C4-2B (cell line): ENCODE results near the gene LRRC37B.
A peak's percentile ranks its signal among the peaks of the same experiment; 100 is the strongest.
"Not testable (repeated sequence)": the region's sequence is repeated elsewhere in the genome, so short reads cannot be mapped to it uniquely, and the experiment has no call there.

Experiments used
- H3K27ac ChIP-seq: fragments of 450-650 bp; 2 replicates; pipeline ENCODE4 v1.5.1; 2017
- ZFX ChIP-seq: fragments of 450-650 bp; IDR thresholded peaks from 2 replicates; pipeline ENCODE4 v1.6.1; 2017
- TF ChIP-seq, protein P1 (sequence below): fragments of 450-650 bp; conservative IDR thresholded peaks from 2 replicates; pipeline ENCODE4 v1.5.1; 2017; ENCODE audit warnings: mild to moderate bottlenecking

LRRC37B gene

DNA sequence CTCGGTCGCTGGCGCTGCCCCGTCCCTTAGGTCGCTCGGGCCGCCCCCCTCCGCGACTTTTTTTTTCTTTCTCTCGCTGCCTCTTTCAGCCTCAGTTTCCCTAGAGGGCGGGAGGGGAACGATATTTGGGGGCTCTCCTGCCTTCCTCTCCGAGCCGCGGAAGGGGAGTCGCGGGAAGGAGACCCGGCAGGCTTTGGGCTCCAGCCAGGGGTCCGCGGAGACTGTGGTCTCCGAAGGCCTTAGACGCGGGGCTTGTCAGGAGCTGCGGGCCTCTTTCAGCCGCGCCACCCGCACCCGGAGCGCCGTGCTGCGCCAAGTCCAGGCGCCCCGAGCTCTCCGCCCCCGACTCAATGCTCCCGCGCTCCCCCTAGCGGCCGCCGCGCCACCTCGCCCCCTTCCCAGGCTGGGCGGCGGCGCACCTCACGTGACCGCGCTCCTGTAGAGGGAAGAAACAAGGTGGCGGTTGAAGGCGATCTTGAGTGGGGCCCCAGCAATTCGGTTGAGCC, at the start of gene LRRC37B:
Gene LRRC37B, plus strand, starts transcription at position 427 of the 506 bp plus-strand sequence. CDS start 14,010 bp downstream, outside the sequence.
- TF ChIP-seq ZFX, result no peak
- TF ChIP-seq, protein P1, sequence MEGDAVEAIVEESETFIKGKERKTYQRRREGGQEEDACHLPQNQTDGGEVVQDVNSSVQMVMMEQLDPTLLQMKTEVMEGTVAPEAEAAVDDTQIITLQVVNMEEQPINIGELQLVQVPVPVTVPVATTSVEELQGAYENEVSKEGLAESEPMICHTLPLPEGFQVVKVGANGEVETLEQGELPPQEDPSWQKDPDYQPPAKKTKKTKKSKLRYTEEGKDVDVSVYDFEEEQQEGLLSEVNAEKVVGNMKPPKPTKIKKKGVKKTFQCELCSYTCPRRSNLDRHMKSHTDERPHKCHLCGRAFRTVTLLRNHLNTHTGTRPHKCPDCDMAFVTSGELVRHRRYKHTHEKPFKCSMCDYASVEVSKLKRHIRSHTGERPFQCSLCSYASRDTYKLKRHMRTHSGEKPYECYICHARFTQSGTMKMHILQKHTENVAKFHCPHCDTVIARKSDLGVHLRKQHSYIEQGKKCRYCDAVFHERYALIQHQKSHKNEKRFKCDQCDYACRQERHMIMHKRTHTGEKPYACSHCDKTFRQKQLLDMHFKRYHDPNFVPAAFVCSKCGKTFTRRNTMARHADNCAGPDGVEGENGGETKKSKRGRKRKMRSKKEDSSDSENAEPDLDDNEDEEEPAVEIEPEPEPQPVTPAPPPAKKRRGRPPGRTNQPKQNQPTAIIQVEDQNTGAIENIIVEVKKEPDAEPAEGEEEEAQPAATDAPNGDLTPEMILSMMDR, result peak; percentile 96
- peak within 1 kb of the TSS; percentile 71 for H3K27ac ChIP-seq

DNA sequence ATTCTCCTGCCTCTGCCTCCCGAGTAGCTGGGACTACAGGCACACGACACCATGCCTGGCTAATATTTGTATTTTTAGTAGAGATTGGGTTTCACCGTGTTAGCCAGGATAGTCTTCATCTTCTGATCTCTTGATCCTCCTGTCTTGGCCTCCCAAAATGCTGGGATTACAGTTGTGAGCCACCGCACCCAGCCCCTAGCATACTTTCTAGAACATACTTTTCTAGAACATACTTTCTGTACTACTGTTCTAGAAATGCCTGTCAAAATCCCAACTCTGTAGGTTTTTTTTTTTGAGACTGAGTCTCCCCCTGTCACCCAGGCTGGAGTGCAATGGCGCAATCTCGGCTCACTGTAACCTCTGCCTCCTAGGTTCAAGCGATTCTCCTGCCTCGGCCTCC, 43.1 kb upstream of the LRRC37B start:
- not testable (repeated sequence) for H3K27ac ChIP-seq

DNA sequence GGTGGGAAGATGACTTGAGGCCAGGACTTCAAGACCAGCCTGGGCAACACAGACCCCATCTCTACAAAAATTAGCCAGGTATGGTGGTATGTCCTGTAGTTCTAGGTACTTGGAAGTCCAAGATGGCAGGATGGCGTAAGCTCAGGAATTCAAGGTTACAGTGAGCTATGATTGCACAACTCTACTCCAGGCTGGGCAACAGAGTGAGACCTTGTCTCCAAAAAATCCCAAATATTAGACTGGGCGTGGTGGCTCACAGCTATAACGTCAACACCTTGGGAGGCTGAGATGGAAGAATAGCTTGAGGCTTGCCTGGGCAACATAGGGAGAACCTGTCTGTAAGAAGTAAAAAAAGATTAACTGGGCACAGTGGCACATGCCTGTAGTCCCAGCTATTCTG, 39.5 kb upstream of the LRRC37B start:
- TF ChIP-seq ZFX, result no peak
- TF ChIP-seq, protein P1, result no peak
- H3K27ac ChIP-seq, result no peak overlapping the region

DNA sequence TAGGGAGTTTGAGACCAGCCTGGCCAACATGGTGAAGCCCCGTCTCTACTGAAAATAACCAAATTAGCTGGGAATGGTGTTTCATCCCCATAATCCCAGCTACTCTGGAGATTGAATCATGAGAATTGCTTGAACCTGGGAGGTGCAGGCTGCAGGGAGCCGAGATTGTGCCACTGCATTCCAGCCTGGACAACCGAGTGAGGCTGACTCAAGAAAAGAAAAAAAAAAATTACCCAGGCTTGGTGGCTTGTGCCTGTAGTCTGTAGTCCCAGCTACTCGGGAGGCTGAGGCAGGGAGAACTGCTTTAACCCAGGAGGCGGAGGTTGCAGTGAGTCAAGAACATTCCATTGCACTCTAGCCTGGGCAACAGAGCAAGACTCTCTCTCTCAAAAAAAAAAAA, 36.8 kb upstream of the LRRC37B start:
- H3K27ac ChIP-seq, result not testable (repeated sequence)

DNA sequence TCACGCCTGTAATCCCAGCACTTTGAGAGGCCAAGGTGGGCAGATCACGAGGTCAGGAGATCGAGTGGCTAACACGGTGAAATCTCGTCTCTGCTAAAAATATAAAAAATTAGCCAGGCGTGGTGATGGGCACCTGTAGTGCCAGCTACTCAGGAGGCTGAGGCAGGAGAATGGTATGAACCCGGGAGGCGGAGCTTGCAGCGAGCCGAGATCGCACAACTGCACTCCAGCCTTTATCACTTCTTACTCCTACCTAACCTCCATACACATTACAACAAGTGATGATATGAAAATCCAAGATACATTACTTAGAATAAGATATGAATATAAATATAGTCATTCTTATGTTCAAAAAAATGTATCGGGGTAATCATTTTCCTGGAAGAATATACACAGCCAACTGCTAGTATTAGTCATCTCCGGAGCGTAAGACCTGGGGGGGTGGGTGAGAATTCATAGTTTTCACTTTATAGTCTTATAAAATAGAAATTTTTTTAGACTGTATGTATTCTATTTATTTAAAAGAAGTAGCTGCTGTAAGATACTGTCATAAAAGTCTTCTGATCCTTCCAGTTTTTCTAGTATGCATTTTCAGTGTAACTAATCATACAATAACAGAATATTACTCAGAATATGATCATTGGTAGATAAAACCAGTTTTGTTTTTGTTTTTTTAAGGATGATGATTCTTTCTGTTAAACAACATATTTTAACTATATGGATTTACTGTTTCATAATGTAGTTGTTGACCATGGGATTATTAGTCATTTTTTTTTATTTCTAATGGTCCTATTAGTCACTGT, 32.7 kb upstream of the LRRC37B start:
- H3K27ac ChIP-seq, result peak overlapping the region; percentile 21; the same call in 1 of the 2 replicates

DNA sequence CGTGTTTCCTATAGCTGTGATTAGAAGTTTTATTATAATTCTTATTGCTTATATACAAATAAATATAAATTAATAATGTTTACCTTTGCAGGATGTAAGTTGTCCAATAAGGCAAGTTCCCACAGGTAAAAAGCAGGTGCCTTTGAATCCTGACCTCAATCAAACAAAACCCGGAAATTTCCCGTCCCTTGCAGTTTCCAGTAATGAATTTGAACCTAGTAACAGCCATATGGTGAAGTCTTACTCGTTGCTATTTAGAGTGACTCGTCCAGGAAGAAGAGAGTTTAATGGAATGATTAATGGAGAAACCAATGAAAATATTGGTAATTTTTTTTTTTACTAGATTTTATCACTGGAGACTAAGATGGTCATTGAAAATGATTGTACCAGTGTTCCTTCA, 31.8 kb upstream of the LRRC37B start:
- H3K27ac ChIP-seq, result not testable (repeated sequence)

DNA sequence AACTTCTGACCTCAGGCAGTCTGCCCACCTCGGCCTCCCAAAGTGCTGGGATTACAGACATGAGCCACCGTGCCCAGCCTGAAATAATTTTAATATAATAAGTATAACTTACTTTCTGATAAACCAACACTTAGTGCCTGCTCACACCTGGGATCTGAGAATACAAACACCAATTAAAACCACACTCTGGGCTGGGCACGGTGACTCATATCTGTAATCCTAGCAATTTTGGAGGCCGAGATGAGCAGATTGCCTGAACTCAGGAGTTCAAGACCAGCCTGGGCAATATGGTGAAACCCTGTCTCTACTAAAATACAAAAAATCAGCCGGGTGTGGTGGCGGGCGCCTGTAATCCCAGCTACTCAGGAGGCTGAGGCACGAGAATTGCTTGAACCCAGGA, 15.4 kb upstream of the LRRC37B start:
- H3K27ac ChIP-seq, result not testable (repeated sequence)

DNA sequence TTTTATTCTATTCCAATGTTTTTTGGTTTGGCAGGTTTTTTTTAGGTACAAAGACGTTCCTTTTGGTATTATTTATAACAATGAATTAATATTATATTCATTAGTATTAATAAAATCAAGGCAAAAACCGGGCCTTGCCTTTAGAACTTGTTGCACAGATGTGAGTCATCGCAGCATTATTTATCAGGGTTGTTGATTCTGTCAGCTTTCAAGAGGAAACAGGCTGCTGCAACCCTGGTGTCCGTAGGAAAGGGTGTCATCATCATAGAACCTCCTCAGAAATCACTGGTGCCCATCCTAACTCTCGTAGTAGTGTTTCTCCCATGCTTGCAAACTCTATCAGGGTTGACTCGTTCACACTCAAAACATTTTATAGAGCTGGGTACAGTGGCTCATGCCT, 10.2 kb upstream of the LRRC37B start:
- TF ChIP-seq ZFX, result no peak
- TF ChIP-seq, protein P1, result no peak
- no peak overlapping the region for H3K27ac ChIP-seq

DNA sequence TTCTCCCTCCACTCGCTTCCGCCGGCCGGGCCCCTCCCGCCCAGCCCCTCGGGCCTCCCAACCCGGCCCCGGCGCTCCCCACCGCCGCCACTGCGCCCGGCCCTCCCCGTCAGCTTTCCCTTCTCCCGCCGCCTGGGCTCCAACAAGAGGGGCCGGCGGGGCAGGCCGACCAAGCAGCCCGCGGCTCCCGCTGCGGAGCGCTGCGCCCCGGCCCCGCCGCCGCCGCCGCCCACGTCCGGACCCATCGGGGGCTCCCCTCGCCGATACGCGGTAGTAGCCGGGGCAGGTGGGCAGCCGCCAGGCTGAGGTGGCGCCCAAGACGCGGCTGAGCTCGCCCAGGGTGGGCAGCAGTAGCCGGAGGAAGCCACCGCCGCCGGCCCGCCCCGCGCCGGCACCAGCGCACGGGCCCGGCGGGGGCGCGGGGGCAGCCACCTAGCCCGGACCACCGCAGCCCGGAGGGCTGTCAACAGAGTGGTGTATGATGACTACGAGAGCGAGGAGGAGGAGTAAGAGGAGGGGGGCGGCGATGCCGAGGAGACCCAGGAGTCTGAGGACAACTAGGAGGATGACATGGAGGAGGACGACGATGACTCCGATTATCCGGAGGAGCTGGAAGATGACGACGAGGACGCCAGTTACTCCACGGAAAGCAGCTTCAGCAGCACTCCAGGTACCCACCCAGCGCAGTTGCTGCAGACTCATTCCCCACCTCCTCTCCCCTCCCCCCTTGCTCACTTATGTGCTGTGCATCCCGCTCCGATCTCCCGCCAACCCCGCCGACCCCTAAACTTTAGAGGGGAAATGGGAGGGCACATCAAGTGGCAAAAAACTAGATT, 498 bp downstream of the LRRC37B start:
- TF ChIP-seq, protein P1, result peak; percentile 75
- TF ChIP-seq ZFX, result peak; percentile 76
- H3K27ac ChIP-seq, result peak overlapping the region; percentile 71

DNA sequence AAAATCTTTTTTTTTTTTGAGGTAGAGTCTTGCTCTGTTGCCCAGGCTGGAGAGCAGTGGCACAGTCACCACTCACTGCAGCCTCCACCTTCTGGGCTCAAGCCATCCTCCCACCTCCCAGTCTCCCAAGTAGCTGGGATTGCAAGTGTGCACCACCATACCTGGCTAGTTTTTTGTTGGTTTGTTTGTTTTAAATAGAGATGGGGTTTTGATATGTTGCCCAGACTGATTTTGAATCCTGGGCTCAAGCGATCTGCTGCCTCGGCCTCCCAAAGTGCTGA, 2.0 kb downstream of the LRRC37B start:
- TF ChIP-seq, protein P1, result no peak
- TF ChIP-seq ZFX, result no peak
- H3K27ac ChIP-seq, result no peak overlapping the region
